DMS 273 (cell line): Measurements from ENCODE around the gene ICAM3.
A peak's percentile ranks its signal among the peaks of the same experiment; 100 is the strongest.
"Not testable (repeated sequence)": the region's sequence is repeated elsewhere in the genome, so short reads cannot be mapped to it uniquely, and the experiment has no call there.

Experiments used
- DNase-seq: peaks from one replicate; lab custom pipeline; 2025; ENCODE audit not compliant: unreplicated experiment; lab: John Stamatoyannopoulos, UW

The ICAM3 gene

GRCh38 chr19:10352764-10353671, 13.6 kb upstream of the ICAM3 start:
- no peak for DNase-seq

DNA sequence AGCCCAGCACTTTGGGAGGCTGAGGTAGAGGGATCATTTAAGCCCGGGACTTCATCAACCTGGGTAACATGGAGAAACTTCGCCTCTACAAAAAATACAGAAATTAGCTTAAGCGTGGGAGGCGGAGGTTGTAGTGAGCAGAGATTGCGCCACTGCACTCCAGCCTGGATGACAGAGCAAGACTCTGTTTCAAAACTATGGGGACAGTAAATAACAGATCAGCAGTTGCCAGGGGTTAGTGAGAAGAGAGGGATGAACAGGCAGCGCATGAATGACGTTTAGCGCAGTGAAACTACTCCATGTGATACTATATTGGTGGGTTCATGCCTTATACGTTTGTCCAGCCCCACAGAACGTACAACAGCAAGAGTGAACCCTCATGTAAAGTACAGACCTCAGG, 7.1 kb upstream of the ICAM3 start:
- no peak for DNase-seq

- DNase-seq, result no peak
These were observed 5.4 kb upstream of the ICAM3 start for GRCh38 chr19:10344780-10345179.

DNA sequence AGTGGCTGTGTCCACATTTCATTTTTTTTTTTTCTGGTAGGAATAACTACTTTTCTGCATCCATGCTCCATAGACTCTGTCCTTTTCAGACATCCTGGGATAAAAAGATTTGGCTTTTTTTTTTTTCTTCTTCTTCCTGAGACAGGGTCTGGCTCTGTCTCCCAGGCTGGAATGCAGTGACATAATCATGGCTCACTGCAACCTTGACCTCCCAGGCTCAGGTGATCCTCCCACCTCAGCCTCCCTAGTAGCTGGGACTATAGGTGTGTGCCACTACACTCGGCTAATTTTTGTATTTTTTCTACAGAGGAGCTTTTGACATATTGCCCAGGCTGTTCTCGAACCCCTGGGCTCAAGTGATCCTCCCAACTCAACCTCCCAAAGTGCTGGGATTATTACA, 4.1 kb upstream of the ICAM3 start:
- DNase-seq, result no peak

DNA sequence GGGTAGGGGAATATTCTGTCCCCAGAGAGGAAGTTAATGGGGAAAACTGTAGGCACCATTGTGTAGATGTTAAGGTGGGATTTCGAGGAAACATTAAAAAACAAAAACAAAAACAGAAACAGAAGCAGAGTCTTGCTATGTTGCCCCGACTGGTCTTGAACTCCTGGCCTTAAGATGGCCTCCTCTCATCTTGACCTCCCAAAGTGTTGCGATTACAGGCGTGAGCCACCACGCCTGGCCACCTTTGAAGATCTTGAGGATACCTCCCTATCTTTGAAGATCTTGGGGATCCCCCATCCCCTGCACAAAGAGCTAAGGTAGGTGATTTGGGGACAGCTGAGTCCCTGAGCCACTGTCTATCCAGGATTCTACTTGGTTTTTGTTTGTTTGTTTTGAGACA, 553 bp upstream of the ICAM3 start:
- no peak for DNase-seq

- no peak for DNase-seq
These were observed 484 bp downstream of the ICAM3 start for GRCh38 chr19:10338940-10339339.

GRCh38 chr19:10336725-10337124, 2.7 kb downstream of the ICAM3 start:
- DNase-seq, result not testable (repeated sequence)

GRCh38 chr19:10335352-10335985, 4.0 kb downstream of the ICAM3 start:
- DNase-seq, result no peak

DNA sequence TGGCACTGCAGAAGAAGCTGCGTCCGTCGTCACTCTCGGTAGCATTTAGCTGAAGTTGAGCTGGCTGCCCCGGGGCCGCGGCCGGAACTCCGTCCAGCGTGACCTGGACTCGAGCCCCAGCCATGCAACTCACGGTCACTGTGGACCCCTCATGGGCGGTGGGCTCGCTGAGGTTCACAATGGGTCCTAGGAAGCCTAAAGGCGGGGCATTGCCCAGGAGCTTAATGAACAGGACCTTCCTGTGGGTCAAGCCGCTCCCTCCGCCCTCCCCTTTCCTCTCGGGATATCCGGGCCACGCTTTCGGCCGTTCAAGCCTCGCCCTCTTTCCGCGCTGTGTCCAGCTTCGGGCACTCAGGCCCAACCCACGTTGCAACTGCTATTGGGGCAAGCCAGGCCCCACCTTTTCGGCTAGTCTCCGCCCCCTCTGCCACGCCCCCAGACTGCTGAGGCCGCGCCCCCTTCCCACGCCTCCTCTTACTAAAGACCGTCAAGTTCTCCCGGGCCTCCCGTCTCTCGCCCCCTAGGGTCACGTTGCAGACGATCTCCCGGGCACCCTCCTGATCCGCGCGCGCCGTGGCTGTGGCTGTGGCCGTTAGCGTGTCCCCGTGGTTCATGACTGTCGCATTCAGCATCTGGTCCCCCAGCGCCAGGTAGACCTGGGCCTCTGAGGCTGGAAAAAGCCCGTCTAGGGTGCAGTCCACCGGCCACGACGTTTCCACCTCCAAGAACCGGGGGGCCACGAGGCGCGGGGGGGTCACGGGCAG, 4.7 kb downstream of the ICAM3 start:
- DNase-seq, result peak; percentile 90

- peak; percentile 50 for DNase-seq
These were observed 5.5 kb downstream of the ICAM3 start for GRCh38 chr19:10333758-10334587.

- peak; percentile 99 for DNase-seq
These were observed 6.3 kb downstream of the ICAM3 start, which contains the start of gene RAVER1 for GRCh38 chr19:10332965-10333757. Gene RAVER1, minus strand, starts transcription at chr19:10333529. Its CDS starts 22 bp downstream, at chr19:10333507.

DNA sequence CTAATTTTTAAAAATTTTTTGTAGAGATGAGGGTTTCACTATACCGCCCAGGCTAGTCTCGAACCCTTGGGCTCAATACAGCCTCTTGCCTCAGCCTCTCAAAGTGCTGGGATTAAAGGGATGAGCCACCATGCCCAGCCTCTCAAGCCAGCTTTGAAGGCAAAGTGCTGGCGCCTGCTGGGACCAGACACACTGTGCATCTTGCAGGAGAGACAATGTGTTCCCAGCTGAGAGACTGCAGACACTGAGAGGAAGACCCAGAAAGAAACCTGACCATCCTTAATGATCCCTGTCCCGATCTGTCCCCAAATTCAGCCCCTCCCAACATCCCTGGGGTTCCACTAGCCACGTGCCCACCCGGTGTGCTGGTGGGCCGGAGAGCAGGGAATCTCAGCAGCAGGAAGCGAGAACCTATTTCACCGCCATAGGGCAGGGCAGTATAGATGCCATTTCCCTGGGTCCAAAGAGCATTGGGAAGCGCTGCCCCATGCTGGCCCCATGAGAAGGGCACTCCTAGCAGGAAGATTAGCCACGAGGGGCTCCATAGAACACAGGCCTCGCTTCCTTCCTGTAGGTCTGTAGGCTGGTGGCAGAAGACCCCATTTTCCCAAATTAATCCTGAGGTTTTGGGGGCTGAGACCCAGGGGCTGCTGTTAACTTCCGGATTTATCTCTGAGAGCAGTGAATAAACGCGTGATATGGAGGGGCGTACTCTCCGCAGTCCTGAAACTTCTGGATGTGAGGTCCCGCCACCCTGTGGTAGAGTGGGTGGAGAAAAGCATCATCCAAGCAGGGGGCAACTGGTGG, 7.1 kb downstream of the ICAM3 start:
- no peak for DNase-seq

DNA sequence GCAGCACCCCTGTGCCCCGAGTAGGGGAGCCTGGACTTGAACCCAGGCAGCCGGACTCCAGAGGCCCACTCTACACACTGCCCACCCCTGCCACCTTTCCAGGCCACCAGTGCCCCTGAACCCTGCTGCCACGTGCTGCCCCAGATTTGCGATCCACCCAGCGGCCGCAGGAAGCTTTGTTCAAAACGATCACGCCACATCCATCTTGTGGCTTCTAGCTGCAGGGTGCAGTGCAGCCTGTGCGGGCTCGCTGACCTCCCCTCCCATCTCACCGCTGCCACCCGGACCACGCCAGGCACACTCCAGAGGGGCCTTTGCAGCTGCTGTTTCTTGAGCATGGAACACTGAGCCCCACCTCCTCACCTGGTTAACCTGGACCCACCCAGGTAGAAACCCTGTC, 9.9 kb downstream of the ICAM3 start:
- DNase-seq, result no peak

DNA sequence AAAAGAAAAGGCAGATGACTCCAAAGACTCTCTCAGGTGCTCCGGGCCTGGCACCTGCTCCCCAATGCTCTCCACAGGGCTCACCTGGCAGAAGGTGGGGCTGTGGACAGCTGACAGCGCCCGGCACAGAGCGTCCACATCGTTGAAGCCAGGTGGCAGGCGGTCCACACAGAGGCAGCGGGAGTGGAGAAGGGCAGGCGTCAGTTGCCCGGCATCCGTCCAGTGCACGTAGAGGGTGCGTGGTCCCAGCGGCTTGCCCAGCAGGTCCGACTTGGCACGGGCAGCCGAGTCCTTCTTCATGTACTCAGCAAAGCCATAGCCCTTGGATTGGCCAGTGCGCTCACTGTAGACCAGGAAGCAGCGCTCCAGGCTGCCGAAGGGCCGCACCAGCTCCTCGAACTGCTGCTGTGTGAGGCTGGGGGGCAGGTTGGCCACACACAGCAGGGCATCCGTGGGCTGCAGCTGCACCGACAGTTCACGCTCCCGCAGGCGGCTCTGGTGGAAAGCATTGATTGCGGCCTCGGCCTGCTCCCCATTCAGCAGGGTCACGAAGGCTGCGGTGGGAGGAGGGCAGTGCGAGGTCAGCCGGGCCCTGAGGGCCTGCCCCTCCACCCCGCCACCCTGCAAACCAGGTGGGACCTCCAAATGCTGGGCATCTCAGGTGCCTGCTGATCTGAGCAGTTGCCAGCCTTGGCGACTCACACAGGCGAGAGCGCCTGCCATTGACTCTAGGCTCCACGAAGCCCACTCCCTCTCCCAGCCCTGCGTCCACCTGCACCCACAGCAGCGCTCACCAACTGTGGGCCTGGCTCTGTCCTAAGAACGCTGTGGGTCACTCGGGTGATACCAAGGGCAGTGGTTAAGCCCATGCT, 10.6 kb downstream of the ICAM3 start:
- no peak for DNase-seq

DNA sequence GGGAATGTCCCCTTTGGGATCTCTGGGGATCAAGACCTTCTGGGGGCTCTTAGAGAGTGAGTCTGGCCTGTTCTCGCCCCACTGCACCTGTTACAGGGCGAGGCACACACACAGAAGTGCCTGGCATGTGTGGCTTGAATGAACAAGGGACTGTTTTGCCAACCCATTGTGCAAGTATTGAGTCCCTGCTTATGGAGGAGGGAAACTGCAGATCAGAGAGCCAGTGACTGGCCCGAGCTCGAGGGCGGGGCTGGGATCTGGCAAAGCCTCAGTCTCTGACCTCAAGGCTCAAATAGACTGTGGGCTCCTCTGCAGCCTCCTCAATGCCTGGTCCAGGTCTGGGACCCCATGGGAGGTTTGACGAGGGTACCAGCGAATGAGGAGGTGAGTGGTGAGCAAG, 11.6 kb downstream of the ICAM3 start:
- DNase-seq, result no peak

DNA sequence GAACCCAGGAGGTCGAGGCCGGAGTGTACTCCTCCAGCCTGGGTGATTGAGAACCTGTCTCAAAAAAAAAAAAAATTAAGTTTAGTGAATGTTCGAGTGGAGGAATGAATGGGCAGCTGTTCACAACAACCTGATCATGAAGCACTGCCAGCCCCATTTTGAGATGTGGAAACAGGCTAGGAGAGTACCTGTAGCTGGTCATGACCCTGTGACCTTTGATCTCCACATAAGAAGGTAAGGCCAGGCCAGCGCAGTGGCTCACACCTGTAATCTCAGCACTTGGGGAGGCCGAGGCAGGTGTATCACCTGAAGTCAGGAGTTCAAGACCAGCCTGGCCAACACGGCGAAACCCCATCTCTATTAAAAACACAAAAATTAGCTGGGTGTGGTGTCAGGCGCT, 13.7 kb downstream of the ICAM3 start:
- no peak for DNase-seq

DNA sequence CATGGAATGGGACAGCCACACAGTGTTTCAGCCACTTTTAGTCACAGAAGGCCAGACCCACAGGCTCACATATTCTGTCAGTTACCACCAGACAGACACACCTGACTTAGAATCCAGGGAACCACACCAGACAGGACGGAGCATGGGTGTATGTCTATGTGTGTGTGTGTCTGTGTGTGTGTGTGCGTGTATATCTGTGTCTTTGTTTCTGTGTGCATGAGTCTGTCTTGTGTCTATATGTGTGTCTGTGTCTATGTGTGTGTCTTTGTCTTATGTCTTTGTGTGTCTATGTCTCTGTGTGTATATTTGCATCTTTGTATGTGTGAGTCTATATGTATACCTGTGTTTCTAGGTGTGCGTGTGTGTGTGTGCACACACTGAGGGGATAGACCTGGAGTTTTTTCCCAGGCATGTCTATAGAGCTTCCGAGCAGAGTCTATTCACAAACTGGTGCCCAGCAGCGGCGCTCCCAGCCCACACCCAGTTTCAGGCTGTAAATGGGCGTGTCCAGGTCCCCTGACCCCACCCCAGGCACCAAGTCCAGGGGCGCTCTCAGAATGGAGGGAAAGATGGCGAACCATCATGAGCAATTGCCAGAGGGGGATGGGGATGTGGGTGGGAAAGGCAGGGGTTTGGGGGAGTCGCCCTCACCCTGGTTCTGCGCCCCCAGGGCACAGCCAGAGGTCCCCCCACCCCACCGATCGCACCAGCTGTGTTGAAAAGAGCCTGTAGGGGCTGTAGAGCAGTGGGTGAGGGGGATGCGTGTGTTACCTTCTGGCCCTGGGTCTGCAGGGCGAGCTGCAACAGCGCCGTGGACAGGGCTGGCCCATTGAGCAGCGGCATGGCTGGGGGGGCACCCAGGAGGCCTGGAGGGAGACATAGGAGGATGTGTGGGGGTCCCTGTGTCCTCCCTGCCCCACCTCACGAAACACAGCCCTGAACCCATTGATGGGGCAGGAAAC, 17.3 kb downstream of the ICAM3 start:
- DNase-seq, result no peak
